ENCODE measurements around the gene PRMT9.
A peak's percentile ranks its signal among the peaks of the same experiment; 100 is the strongest.

PRMT9 gene

GRCh38 chr4:147617841-147618691 lies 65.9 kb downstream of the PRMT9 start:
- no peak for DNase-seq

- peak; percentile 99 for DNase-seq
These were observed 66.7 kb downstream of the PRMT9 start, which contains the start of gene TMEM184C for GRCh38 chr4:147617173-147617840. Gene TMEM184C (plus strand): TSS chr4:147617397. CDS start chr4:147617957, 560 bp downstream.

- DNase-seq: no peak
These were observed 67.2 kb downstream of the PRMT9 start for GRCh38 chr4:147616849-147617172.

GRCh38 chr4:147610686-147611085 lies 73.3 kb downstream of the PRMT9 start:
- no peak for DNase-seq

GRCh38 chr4:147607471-147607870 lies 76.5 kb downstream of the PRMT9 start:
- no peak for DNase-seq

- no peak for DNase-seq
These were observed 78.5 kb downstream of the PRMT9 start for GRCh38 chr4:147605499-147605898.

- no peak for DNase-seq
These were observed 84.2 kb downstream of the PRMT9 start for GRCh38 chr4:147599769-147600168.

- no peak for DNase-seq
These were observed 84.8 kb downstream of the PRMT9 start for GRCh38 chr4:147599206-147599605.

- DNase-seq: no peak
These were observed 86.4 kb downstream of the PRMT9 start for GRCh38 chr4:147597561-147597960.

- no peak for DNase-seq
These were observed 87.0 kb downstream of the PRMT9 start for GRCh38 chr4:147596981-147597380.

GRCh38 chr4:147596377-147596776 lies 87.6 kb downstream of the PRMT9 start:
- DNase-seq: no peak

GRCh38 chr4:147594578-147594977 lies 89.4 kb downstream of the PRMT9 start:
- DNase-seq: no peak

GRCh38 chr4:147594107-147594506 lies 89.9 kb downstream of the PRMT9 start:
- DNase-seq: no peak

GRCh38 chr4:147591106-147591505 lies 92.9 kb downstream of the PRMT9 start:
- no peak for DNase-seq

GRCh38 chr4:147590249-147590920 lies 93.6 kb downstream of the PRMT9 start:
- DNase-seq: peak; percentile 20 to 22

GRCh38 chr4:147589586-147589985 lies 94.4 kb downstream of the PRMT9 start:
- DNase-seq: no peak

Data from activated CD4-positive, alpha-beta T cell treated with anti-CD3 and anti-CD28 coated beads, Interleukin-2, amount 50 U/mL, for 4 hours (primary cell).